Tibial nerve (tissue), 4 donors: ENCODE measurements around the gene LSM11. TPM values are rescaled to one million over a fixed set of nuclear protein-coding genes. Genes with fewer than 3 reads are reported as not detected.
A peak's percentile ranks its signal among the peaks of the same experiment; 100 is the strongest.
"Not testable (repeated sequence)": the region's sequence is repeated elsewhere in the genome, so short reads cannot be mapped to it uniquely, and the experiment has no call there.

ENCODE experiments used
- DNase-seq, 2 donors: peaks; one replicate each; pipeline ENCODE4 v3.0.0-alpha.2; 2019; ENCODE audit warnings: low spot score in 2 of 2
- H3K27ac ChIP-seq, 4 donors: fragments of 200-600 bp; sonication (generic) in 3 of 4; one replicate each; pipeline ENCODE4 v1.5.1; 2017 to 2019; ENCODE audit warnings: mild to moderate bottlenecking in 1 of 4
- H3K27me3 ChIP-seq, 2 donors: fragments of 200-600 bp; sonication (generic) in 1 of 2; one replicate each; pipeline versions ENCODE4 v1.5.1 to v1.6.0; 2017 to 2019
- H3K36me3 ChIP-seq, 3 donors: fragments of 200-600 bp; sonication (generic); one replicate each; pipeline ENCODE4 v1.5.1; 2018 to 2019
- H3K4me1 ChIP-seq, 4 donors: fragments of 200-600 bp; sonication (generic) in 3 of 4; one replicate each; pipeline ENCODE4 v1.5.1; 2017 to 2019
- H3K4me3 ChIP-seq, 4 donors: fragments of 200-600 bp; sonication (generic) in 3 of 4; one replicate each; pipeline ENCODE4 v1.5.1; 2017 to 2019; ENCODE audit warnings: mild to moderate bottlenecking in 1 of 4, moderate library complexity in 1 of 4
- H3K9me3 ChIP-seq, 4 donors: fragments of 200-600 bp; sonication (generic) in 3 of 4; one replicate each; pipeline ENCODE4 v1.5.1; 2017 to 2019
- EP300 ChIP-seq, 2 donors: sonication (generic); formaldehyde crosslinking; IDR thresholded peaks; one replicate each; pipeline ENCODE4 v1.6.1; 2017; ENCODE audit warnings: antibody characterized with exemption in 2 of 2, mild to moderate bottlenecking in 1 of 2
- POLR2A ChIP-seq, 2 donors: fragments of 450-650 bp; IDR thresholded peaks; one replicate each; pipeline ENCODE4 v1.6.1; 2017; ENCODE audit warnings: antibody characterized with exemption in 2 of 2, mild to moderate bottlenecking in 2 of 2, moderate library complexity in 2 of 2
- WGBS, 2 donors: methylation state at CpG; one replicate each; pipeline ENCODE4 v1.1.5; 2018; 5-methylcytosine and 5-hydroxymethylcytosine counted together
- total RNA-seq, 4 donors: library from RNA; depleted of rRNA; stranded (reverse); fragments of >200 nt; gene quantifications; one replicate each; pipeline ENCODE4 v1.1.0, GENCODE V29; 2016
- TF ChIP-seq, protein P1 (sequence below), 5 experiments: fragments of 200-600 bp in 3 of 5; fragments of 450-650 bp in 2 of 5; sonication (generic) in 3 of 5; IDR thresholded peaks; one replicate each; pipeline ENCODE4 v1.5.1; 2016 to 2019; ENCODE audit warnings: antibody characterized with exemption in 5 of 5, mild to moderate bottlenecking in 3 of 5, moderate library complexity in 2 of 5

Gene LSM11
- total RNA-seq, 4 donors from 2014 or later: 2.1 to 4.2 (median 3.6) TPM

DNA sequence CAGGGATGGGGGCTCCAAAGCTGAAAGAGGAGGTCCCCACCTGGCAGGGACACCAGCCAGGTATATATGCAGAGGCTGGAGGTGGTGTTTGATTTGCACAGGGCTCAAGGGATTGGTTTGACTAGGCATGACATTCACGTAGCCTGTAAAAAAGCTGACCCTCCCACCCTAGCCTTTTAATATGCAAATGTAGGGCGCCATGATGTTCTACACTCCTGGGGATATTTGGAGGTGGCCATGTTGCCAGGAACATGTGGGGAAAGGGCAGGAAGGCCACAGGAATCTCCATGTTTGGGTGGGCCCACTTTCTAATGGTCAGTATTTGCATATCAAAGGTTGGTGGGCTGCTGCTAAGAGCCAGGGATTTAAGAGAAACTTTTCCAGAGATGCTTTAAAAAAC, 24.3 kb upstream of the LSM11 start:
- Histone ChIP-seq H3K27ac (no peak overlapping the region), H3K4me1 (peaks cover 0 to 14% (median 2%) of the 10 kb centered on the region in 4 donors), H3K9me3 (no peaks in the 10 kb centered on the region), H3K4me3 (no peak overlapping the region), H3K27me3 (no peaks in the 10 kb centered on the region), H3K36me3 (no peaks in the 10 kb centered on the region)
- no peak for DNase-seq
- 86 to 90% methylated on average over 2 of the region's 2 CpGs for WGBS, 2 donors
- TF ChIP-seq EP300 (IDR thresholded peaks at IDR 0.05): no peak
- TF ChIP-seq POLR2A (IDR thresholded peaks at IDR 0.05): no peak
- TF ChIP-seq, protein P1, sequence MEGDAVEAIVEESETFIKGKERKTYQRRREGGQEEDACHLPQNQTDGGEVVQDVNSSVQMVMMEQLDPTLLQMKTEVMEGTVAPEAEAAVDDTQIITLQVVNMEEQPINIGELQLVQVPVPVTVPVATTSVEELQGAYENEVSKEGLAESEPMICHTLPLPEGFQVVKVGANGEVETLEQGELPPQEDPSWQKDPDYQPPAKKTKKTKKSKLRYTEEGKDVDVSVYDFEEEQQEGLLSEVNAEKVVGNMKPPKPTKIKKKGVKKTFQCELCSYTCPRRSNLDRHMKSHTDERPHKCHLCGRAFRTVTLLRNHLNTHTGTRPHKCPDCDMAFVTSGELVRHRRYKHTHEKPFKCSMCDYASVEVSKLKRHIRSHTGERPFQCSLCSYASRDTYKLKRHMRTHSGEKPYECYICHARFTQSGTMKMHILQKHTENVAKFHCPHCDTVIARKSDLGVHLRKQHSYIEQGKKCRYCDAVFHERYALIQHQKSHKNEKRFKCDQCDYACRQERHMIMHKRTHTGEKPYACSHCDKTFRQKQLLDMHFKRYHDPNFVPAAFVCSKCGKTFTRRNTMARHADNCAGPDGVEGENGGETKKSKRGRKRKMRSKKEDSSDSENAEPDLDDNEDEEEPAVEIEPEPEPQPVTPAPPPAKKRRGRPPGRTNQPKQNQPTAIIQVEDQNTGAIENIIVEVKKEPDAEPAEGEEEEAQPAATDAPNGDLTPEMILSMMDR (IDR thresholded peaks at IDR 0.05): no peak

DNA sequence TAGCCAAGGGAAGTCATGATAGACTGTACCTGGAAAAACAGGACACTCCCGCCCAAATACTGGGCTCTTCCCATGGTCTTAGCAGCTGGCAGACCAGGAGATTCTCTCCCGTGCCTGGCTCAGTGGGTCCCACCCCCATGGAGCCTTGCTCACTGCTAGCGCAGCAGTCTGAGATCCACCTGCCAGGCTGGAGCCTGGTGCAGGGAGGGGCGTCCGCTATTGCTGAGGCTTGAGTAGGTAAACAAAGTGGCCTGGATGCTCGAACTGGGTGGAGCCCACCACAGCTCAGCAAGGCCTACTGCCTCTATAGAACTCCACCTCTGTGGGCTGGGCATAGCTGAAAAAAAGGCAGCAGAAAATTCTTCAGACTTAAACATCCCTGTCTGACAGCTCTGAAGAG, 22.4 kb upstream of the LSM11 start:
- peaks cover 0 to 14% (median 2%) of the 10 kb centered on the region in 4 donors for H3K4me1 ChIP-seq
- no peaks in the 10 kb centered on the region for H3K27me3 ChIP-seq
- no peaks in the 10 kb centered on the region for H3K9me3 ChIP-seq
- DNase-seq: no peak
- H3K4me3 ChIP-seq: no peak overlapping the region
- 79 to 87% methylated on average over 5 of the region's 6 CpGs for WGBS, 2 donors
- no peaks in the 10 kb centered on the region for H3K36me3 ChIP-seq
- H3K27ac ChIP-seq: no peak overlapping the region
- TF ChIP-seq, protein P1 (IDR thresholded peaks at IDR 0.05): no peak
- no peak for TF ChIP-seq EP300 (IDR thresholded peaks at IDR 0.05)
- TF ChIP-seq POLR2A (IDR thresholded peaks at IDR 0.05): no peak

DNA sequence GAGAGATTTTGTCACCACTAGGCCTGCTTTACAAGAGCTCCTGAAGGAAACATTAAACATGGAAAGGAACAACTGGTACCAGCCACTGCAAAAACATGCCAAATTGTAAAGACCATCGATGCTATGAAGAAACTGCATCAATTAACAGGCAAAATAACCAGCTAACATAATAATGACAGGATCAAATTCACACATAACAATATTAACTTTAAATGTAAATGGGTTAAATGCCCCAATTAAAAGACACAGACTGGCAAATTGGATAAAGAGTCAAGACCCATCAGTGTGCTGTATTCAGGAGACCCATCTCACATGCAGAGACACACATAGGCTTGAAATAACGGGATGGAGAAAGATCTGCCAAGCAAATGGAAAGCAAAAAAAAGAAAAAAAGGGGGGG, 20.6 kb upstream of the LSM11 start:
- 84 to 93% methylated on average over 2 of the region's 2 CpGs for WGBS, 2 donors
- not testable (repeated sequence) for DNase-seq, H3K36me3 ChIP-seq, H3K4me3 ChIP-seq, H3K27ac ChIP-seq, H3K27me3 ChIP-seq, H3K9me3 ChIP-seq
- peaks cover 0 to 12% (median 2%) of the 10 kb centered on the region in 4 donors for H3K4me1 ChIP-seq

DNA sequence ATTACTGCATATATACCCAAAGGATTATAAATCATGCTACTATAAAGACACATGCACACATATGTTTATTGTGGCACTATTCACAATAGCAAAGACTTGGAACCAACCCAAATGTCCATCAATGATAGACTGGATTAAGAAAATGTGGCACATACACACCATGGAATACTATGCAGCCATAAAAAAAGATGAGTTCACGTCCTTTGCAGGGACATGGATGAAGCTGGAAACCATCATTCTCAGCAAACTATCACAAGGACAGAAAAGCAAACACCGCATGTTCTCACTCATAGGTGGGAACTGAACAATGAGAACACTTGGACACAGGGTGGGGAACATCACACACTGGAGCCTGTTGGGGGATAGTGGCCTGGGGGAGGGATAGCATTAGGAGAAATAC, 16.9 kb upstream of the LSM11 start:
- H3K4me3 ChIP-seq, H3K36me3 ChIP-seq, DNase-seq, H3K4me1 ChIP-seq, H3K9me3 ChIP-seq, H3K27ac ChIP-seq, H3K27me3 ChIP-seq: not testable (repeated sequence)
- WGBS, 2 donors: 96 to 100% methylated on average over 2 of the region's 2 CpGs

- not testable (repeated sequence) for DNase-seq, H3K9me3 ChIP-seq, H3K4me3 ChIP-seq, H3K27ac ChIP-seq, H3K36me3 ChIP-seq, H3K27me3 ChIP-seq
- 94 to 96% methylated on average over 1 of the region's 1 CpG for WGBS, 2 donors
- peaks cover 0 to 13% (median 1%) of the 10 kb centered on the region in 4 donors for H3K4me1 ChIP-seq
These were observed 15.7 kb upstream of the LSM11 start for GRCh38 chr5:157727858-157728257.

GRCh38 chr5:157729858-157730257, 13.7 kb upstream of the LSM11 start:
- Histone ChIP-seq H3K27ac (no peak overlapping the region), H3K9me3 (no peaks in the 10 kb centered on the region), H3K4me1 (peaks cover 0 to 13% (median 1%) of the 10 kb centered on the region in 4 donors), H3K27me3 (no peaks in the 10 kb centered on the region), H3K4me3 (no peak overlapping the region), H3K36me3 (peaks cover 0 to 18% (median 0%) of the 10 kb centered on the region in 3 donors)
- no peak for DNase-seq
- TF ChIP-seq POLR2A (IDR thresholded peaks at IDR 0.05) (no peak), EP300 (IDR thresholded peaks at IDR 0.05) (no peak)
- TF ChIP-seq, protein P1 (IDR thresholded peaks at IDR 0.05): no peak

- Histone ChIP-seq H3K4me1 (peaks cover 0 to 13% (median 1%) of the 10 kb centered on the region in 4 donors), H3K4me3 (peak overlapping the region; percentile 49 to 75 (median 66)), H3K9me3 (no peaks in the 10 kb centered on the region), H3K27ac (peak overlapping the region in 3 of 4 donors; percentile 92 to 95 (median 95)), H3K36me3 (peaks cover 0 to 29% (median 0%) of the 10 kb centered on the region in 3 donors), H3K27me3 (no peaks in the 10 kb centered on the region)
- WGBS, 2 donors: 19 to 21% methylated on average over 5 of the region's 5 CpGs
- TF ChIP-seq EP300 (IDR thresholded peaks at IDR 0.05): no peak
- TF ChIP-seq, protein P1 (IDR thresholded peaks at IDR 0.05): no peak
- no peak for TF ChIP-seq POLR2A (IDR thresholded peaks at IDR 0.05)
- DNase-seq: no peak
These were observed 12.6 kb upstream of the LSM11 start for GRCh38 chr5:157730900-157731271.
